WTC11 (cell line): ENCODE data around the gene MYRF. TPM values are rescaled to one million over a fixed set of nuclear protein-coding genes. Genes with fewer than 3 reads are reported as not detected.

Experiments
- ATAC-seq: fragments of 200-7000 bp; cut with Tn5 transposase; 2 replicates; pipeline ENCODE4 v1.10.0; 2021; ENCODE audit warnings: mild to moderate bottlenecking, moderate library complexity
- CTCF ChIA-PET: fragments of 300-600 bp; sonication (Branson Sonifier 250); formaldehyde crosslinking; loops from one replicate; lab custom pipeline; 2021; ENCODE audit warnings: antibody characterized with exemption; lab: Charles Lee
- POLR2A ChIA-PET: fragments of 350-600 bp; sonication (Branson Sonifier 250); formaldehyde crosslinking; loops from one replicate; lab custom pipeline; 2021; ENCODE audit warnings: antibody characterized with exemption; lab: Charles Lee
- DNase-seq: peaks from one replicate; pipeline ENCODE4 v3.0.0; 2021; ENCODE audit warnings: low spot score
- H3K27ac Mint-ChIP-seq: 2 replicates; pipeline ENCODE4 v1.8.0; 2021; ENCODE audit warnings: mixed read lengths
- H3K27me3 Mint-ChIP-seq: 2 replicates; pipeline ENCODE4 v1.8.0; 2021; ENCODE audit warnings: low read depth, mild to moderate bottlenecking, moderate library complexity, mixed read lengths
- H3K36me3 Mint-ChIP-seq: 2 replicates; pipeline ENCODE4 v1.8.0; 2021; ENCODE audit warnings: mixed read lengths
- H3K4me1 Mint-ChIP-seq: 2 replicates; pipeline ENCODE4 v1.8.0; 2022; ENCODE audit warnings: mixed read lengths
- H3K4me3 Mint-ChIP-seq: 2 replicates; pipeline ENCODE4 v1.8.0; 2021; ENCODE audit warnings: mild to moderate bottlenecking, moderate library complexity, mixed read lengths
- H3K9me3 Mint-ChIP-seq: 2 replicates; pipeline ENCODE4 v1.8.0; 2021; ENCODE audit warnings: mixed read lengths
- ATF3 ChIP-seq: sonication (generic); formaldehyde crosslinking; conservative IDR thresholded peaks from 2 replicates; pipeline ENCODE4 v1.8.1; 2022; ENCODE audit warnings: mild to moderate bottlenecking, missing genetic modification reagents
- CBFB ChIP-seq: sonication (generic); formaldehyde crosslinking; IDR thresholded peaks from 2 replicates; pipeline ENCODE4 v1.8.1; 2022; ENCODE audit warnings: mild to moderate bottlenecking, low read depth, missing genetic modification reagents
- CREB1 ChIP-seq: sonication (generic); formaldehyde crosslinking; IDR thresholded peaks from 2 replicates; pipeline ENCODE4 v1.8.0; 2023; ENCODE audit warnings: mild to moderate bottlenecking, missing genetic modification reagents
- CREM ChIP-seq: sonication (generic); formaldehyde crosslinking; IDR thresholded peaks from 2 replicates; pipeline ENCODE4 v1.8.1; 2022; ENCODE audit warnings: mild to moderate bottlenecking, missing genetic modification reagents, moderate library complexity
- ELF4 ChIP-seq: sonication (generic); formaldehyde crosslinking; IDR thresholded peaks from 2 replicates; pipeline ENCODE4 v1.8.1; 2022; ENCODE audit warnings: low read depth, mild to moderate bottlenecking, moderate library complexity, missing genetic modification reagents
- IRF1 ChIP-seq: sonication (generic); formaldehyde crosslinking; IDR thresholded peaks from 2 replicates; pipeline ENCODE4 v1.8.0; 2023; ENCODE audit warnings: missing genetic modification reagents
- IRF2 ChIP-seq: sonication (generic); formaldehyde crosslinking; IDR thresholded peaks from 2 replicates; pipeline ENCODE4 v1.8.0; 2022; ENCODE audit warnings: low read depth, missing genetic modification reagents, borderline replicate concordance
- JAZF1 ChIP-seq: fragments of 250-450 bp; sonication (Bioruptor Pico); IDR thresholded peaks from 2 replicates; pipeline ENCODE4 v1.9.0; 2021; ENCODE audit warnings: moderate library complexity, mild to moderate bottlenecking, inconsistent platforms
- JUN ChIP-seq: sonication (generic); formaldehyde crosslinking; IDR thresholded peaks from 2 replicates; pipeline ENCODE4 v1.8.0; 2023; ENCODE audit warnings: mild to moderate bottlenecking, missing genetic modification reagents
- NR2C2 ChIP-seq: sonication (generic); formaldehyde crosslinking; IDR thresholded peaks from 2 replicates; pipeline ENCODE4 v1.8.0; 2022; ENCODE audit warnings: mild to moderate bottlenecking, missing genetic modification reagents
- NR3C1 ChIP-seq: sonication (generic); formaldehyde crosslinking; conservative IDR thresholded peaks from 2 replicates; pipeline ENCODE4 v1.8.1; 2023; ENCODE audit warnings: low read depth, mild to moderate bottlenecking, missing genetic modification reagents
- PRRX2 ChIP-seq: fragments of 250-450 bp; sonication (Bioruptor Pico); IDR thresholded peaks from 2 replicates; pipeline ENCODE4 v1.8.0; 2021; ENCODE audit warnings: mild to moderate bottlenecking
- RELA ChIP-seq: sonication (generic); formaldehyde crosslinking; IDR thresholded peaks from 2 replicates; pipeline ENCODE4 v1.8.1; 2022; ENCODE audit warnings: missing genetic modification reagents, mild to moderate bottlenecking, borderline replicate concordance
- SOX15 ChIP-seq: fragments of 250-450 bp; sonication (Bioruptor Pico); IDR thresholded peaks from 2 replicates; pipeline ENCODE4 v1.9.0; 2021; ENCODE audit warnings: mild to moderate bottlenecking
- TEAD1 ChIP-seq: sonication (generic); formaldehyde crosslinking; IDR thresholded peaks from 2 replicates; pipeline ENCODE4 v1.8.0; 2022; ENCODE audit warnings: mild to moderate bottlenecking, missing genetic modification reagents
- TEAD4 ChIP-seq: sonication (generic); formaldehyde crosslinking; IDR thresholded peaks from 2 replicates; pipeline ENCODE4 v1.8.0; 2022; ENCODE audit warnings: mild to moderate bottlenecking, missing genetic modification reagents
- ZNF416 ChIP-seq: fragments of 250-450 bp; sonication (Bioruptor Pico); IDR thresholded peaks from 2 replicates; pipeline ENCODE4 v1.9.0; 2021; ENCODE audit warnings: mild to moderate bottlenecking, inconsistent platforms
- ZNF423 ChIP-seq: fragments of 250-450 bp; sonication (Bioruptor Pico); IDR thresholded peaks from 2 replicates; pipeline ENCODE4 v2.1.2; 2022; ENCODE audit warnings: mild to moderate bottlenecking, moderate library complexity
- ZNF512 ChIP-seq: sonication (generic); formaldehyde crosslinking; IDR thresholded peaks from 2 replicates; pipeline ENCODE4 v1.8.1; 2022; ENCODE audit warnings: missing genetic modification reagents, borderline replicate concordance
- total RNA-seq: library from RNA; stranded (reverse); gene quantifications from 3 replicates; pipeline ENCODE4 v1.2.3, GENCODE V29; 2021
- TF ChIP-seq, protein P1 (sequence below): fragments of 250-450 bp; sonication (Bioruptor Pico); IDR thresholded peaks from 2 replicates; pipeline ENCODE4 v1.9.0; 2021; ENCODE audit warnings: moderate library complexity, mild to moderate bottlenecking, inconsistent platforms, borderline replicate concordance
- TF ChIP-seq, protein P2 (sequence below): fragments of 200-600 bp; IDR thresholded peaks from 2 replicates; pipeline ENCODE4 v1.8.0; 2022; ENCODE audit warnings: antibody characterized with exemption
- TF ChIP-seq, protein P3 (sequence below): sonication (generic); formaldehyde crosslinking; IDR thresholded peaks from 2 replicates; pipeline ENCODE4 v1.8.1; 2023; ENCODE audit warnings: mild to moderate bottlenecking, missing genetic modification reagents, moderate library complexity

Gene MYRF
- total RNA-seq, 1 experiment from 2014 or later: 5.9 TPM

- TF ChIP-seq SOX15 (CRISPR knock-in tag): no peak
- TF ChIP-seq, protein P1, sequence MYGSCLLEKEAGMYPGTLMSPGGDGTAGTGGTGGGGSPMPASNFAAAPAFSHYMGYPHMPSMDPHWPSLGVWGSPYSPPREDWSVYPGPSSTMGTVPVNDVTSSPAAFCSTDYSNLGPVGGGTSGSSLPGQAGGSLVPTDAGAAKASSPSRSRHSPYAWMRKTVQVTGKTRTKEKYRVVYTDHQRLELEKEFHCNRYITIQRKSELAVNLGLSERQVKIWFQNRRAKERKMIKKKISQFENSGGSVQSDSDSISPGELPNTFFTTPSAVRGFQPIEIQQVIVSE: no peak
- TF ChIP-seq CREM (CRISPR knock-in tag): no peak
- no peak for TF ChIP-seq TEAD1 (CRISPR knock-in tag)
- no peak for TF ChIP-seq ZNF423 (CRISPR knock-in tag)
- no peak for TF ChIP-seq ZNF416 (CRISPR knock-in tag)
- TF ChIP-seq ZNF512 (CRISPR knock-in tag): no peak
- TF ChIP-seq RELA (CRISPR knock-in tag): no peak
- TF ChIP-seq JAZF1 (CRISPR knock-in tag): no peak
- no peak for TF ChIP-seq CREB1 (CRISPR knock-in tag)
- TF ChIP-seq, protein P2, sequence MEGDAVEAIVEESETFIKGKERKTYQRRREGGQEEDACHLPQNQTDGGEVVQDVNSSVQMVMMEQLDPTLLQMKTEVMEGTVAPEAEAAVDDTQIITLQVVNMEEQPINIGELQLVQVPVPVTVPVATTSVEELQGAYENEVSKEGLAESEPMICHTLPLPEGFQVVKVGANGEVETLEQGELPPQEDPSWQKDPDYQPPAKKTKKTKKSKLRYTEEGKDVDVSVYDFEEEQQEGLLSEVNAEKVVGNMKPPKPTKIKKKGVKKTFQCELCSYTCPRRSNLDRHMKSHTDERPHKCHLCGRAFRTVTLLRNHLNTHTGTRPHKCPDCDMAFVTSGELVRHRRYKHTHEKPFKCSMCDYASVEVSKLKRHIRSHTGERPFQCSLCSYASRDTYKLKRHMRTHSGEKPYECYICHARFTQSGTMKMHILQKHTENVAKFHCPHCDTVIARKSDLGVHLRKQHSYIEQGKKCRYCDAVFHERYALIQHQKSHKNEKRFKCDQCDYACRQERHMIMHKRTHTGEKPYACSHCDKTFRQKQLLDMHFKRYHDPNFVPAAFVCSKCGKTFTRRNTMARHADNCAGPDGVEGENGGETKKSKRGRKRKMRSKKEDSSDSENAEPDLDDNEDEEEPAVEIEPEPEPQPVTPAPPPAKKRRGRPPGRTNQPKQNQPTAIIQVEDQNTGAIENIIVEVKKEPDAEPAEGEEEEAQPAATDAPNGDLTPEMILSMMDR: no peak
- TF ChIP-seq CBFB (CRISPR knock-in tag): no peak
Measured at GRCh38 chr11:61833471-61833870, 81.0 kb downstream of the MYRF start (continued).

GRCh38 chr11:61833926-61834277, 81.5 kb downstream of the MYRF start:
- TF ChIP-seq IRF1 (CRISPR knock-in tag) (no peak), ATF3 (CRISPR knock-in tag) (no peak), TEAD4 (CRISPR knock-in tag) (no peak), NR2C2 (no peak), ELF4 (CRISPR knock-in tag) (no peak), PRRX2 (CRISPR knock-in tag) (no peak), NR3C1 (CRISPR knock-in tag) (no peak), JUN (no peak), IRF2 (CRISPR knock-in tag) (no peak), ZNF512 (CRISPR knock-in tag) (no peak)
- TF ChIP-seq, protein P3, sequence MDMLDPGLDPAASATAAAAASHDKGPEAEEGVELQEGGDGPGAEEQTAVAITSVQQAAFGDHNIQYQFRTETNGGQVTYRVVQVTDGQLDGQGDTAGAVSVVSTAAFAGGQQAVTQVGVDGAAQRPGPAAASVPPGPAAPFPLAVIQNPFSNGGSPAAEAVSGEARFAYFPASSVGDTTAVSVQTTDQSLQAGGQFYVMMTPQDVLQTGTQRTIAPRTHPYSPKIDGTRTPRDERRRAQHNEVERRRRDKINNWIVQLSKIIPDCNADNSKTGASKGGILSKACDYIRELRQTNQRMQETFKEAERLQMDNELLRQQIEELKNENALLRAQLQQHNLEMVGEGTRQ: no peak
- CTCF ChIA-PET: interaction anchor here (0.5 to 2.3 kb wide), 11 partner anchors 11 to 274 kb away, joined by 3 to 25 read pairs (median 5); partner anchors contain the start of gene FADS1
- POLR2A ChIA-PET: interaction anchor here (0.6 to 1.8 kb wide), 5 partner anchors 11 to 46 kb away, joined by 3 to 20 read pairs (median 4); partner anchors contain the start of gene FADS1
- Mint-ChIP-seq H3K4me3 (no peak overlapping the region; the same call in 1 of the 2 replicates), H3K9me3 (no peaks in the 10 kb centered on the region), H3K27ac (peak overlapping the region; percentile 98), H3K4me1 (peaks cover 72% of the 10 kb centered on the region), H3K36me3 (peaks cover 23% of the 10 kb centered on the region), H3K27me3 (no peaks in the 10 kb centered on the region)
- no peak for DNase-seq
- ATAC-seq: peak; percentile 16
